ENCODE data around the gene IL19. TPM values are rescaled to one million over a fixed set of nuclear protein-coding genes. Genes with fewer than 3 reads are reported as not detected.
A peak's percentile ranks its signal among the peaks of the same experiment; 100 is the strongest.

IL19 gene
- total RNA-seq, 4 donors from 2014 or later: not detected

- Histone ChIP-seq H3K27me3 (peaks cover 0 to 7% (median 0%) of the 10 kb centered on the region in 3 donors), H3K36me3 (no peaks in the 10 kb centered on the region), H3K27ac (no peak overlapping the region), H3K9me3 (no peaks in the 10 kb centered on the region), H3K4me3 (no peak overlapping the region), H3K4me1 (no peaks in the 10 kb centered on the region)
- TF ChIP-seq CTCF (IDR thresholded peaks at IDR 0.05 in 4 of 5, conservative IDR thresholded peaks at IDR 0.05 in 1 of 5) (no peak), POLR2A (IDR thresholded peaks at IDR 0.05) (no peak)
- intact Hi-C loops (cut with DNase I; ENCODE audit: low total_unique reads): no loop called here
- ATAC-seq: no peak
- in situ Hi-C loops (cut with MboI; ENCODE audit: low sequenced_read_pairs in 4 of 4): no loop called here
- no peak for DNase-seq
These were observed 62.6 kb downstream of the IL19 start for GRCh38 chr1:206833106-206833680.

GRCh38 chr1:206833801-206834200 lies 63.2 kb downstream of the IL19 start:
- ATAC-seq (no peak), DNase-seq (no peak)
- H3K36me3 ChIP-seq: no peaks in the 10 kb centered on the region
- no peak overlapping the region for H3K27ac ChIP-seq
- H3K9me3 ChIP-seq: no peaks in the 10 kb centered on the region
- intact Hi-C loops (cut with DNase I; ENCODE audit: low total_unique reads): no loop called here
- in situ Hi-C loops (cut with MboI; ENCODE audit: low sequenced_read_pairs in 4 of 4): no loop called here
- no peak overlapping the region for H3K4me3 ChIP-seq
- H3K4me1 ChIP-seq: no peaks in the 10 kb centered on the region
- peaks cover 0 to 7% (median 0%) of the 10 kb centered on the region in 3 donors for H3K27me3 ChIP-seq
- TF ChIP-seq CTCF (IDR thresholded peaks at IDR 0.05 in 4 of 5, conservative IDR thresholded peaks at IDR 0.05 in 1 of 5): no peak
- TF ChIP-seq POLR2A (IDR thresholded peaks at IDR 0.05): no peak

- no peak for TF ChIP-seq POLR2A (IDR thresholded peaks at IDR 0.05)
- TF ChIP-seq CTCF (IDR thresholded peaks at IDR 0.05 in 4 of 5, conservative IDR thresholded peaks at IDR 0.05 in 1 of 5): no peak
- H3K27ac ChIP-seq: no peak overlapping the region
- H3K4me3 ChIP-seq: no peak overlapping the region
- no peaks in the 10 kb centered on the region for H3K9me3 ChIP-seq
- in situ Hi-C loops (cut with MboI; ENCODE audit: low sequenced_read_pairs in 4 of 4): no loop called here
- no peaks in the 10 kb centered on the region for H3K36me3 ChIP-seq
- DNase-seq: no peak
- no peak for ATAC-seq
- peaks cover 0 to 7% (median 0%) of the 10 kb centered on the region in 3 donors for H3K27me3 ChIP-seq
- no peaks in the 10 kb centered on the region for H3K4me1 ChIP-seq
- intact Hi-C loops (cut with DNase I; ENCODE audit: low total_unique reads): no loop called here
These were observed 63.6 kb downstream of the IL19 start for GRCh38 chr1:206834217-206834616.

GRCh38 chr1:206834711-206835110 lies 64.1 kb downstream of the IL19 start:
- H3K27me3 ChIP-seq: peaks cover 0 to 7% (median 0%) of the 10 kb centered on the region in 3 donors
- intact Hi-C loops (cut with DNase I; ENCODE audit: low total_unique reads) (no loop called here), in situ Hi-C loops (cut with MboI; ENCODE audit: low sequenced_read_pairs in 4 of 4) (no loop called here)
- no peak for TF ChIP-seq POLR2A (IDR thresholded peaks at IDR 0.05)
- TF ChIP-seq CTCF (IDR thresholded peaks at IDR 0.05 in 4 of 5, conservative IDR thresholded peaks at IDR 0.05 in 1 of 5): no peak
- no peak overlapping the region for H3K27ac ChIP-seq
- ATAC-seq (peak in 1 of 2 donors; percentile 44), DNase-seq (peak in 1 of 2 donors; percentile 42)
- no peak overlapping the region for H3K4me3 ChIP-seq
- no peaks in the 10 kb centered on the region for H3K4me1 ChIP-seq
- H3K36me3 ChIP-seq: no peaks in the 10 kb centered on the region
- no peaks in the 10 kb centered on the region for H3K9me3 ChIP-seq

GRCh38 chr1:206835186-206835585 lies 64.6 kb downstream of the IL19 start:
- intact Hi-C loops (cut with DNase I; ENCODE audit: low total_unique reads): no loop called here
- H3K9me3 ChIP-seq: no peaks in the 10 kb centered on the region
- DNase-seq (no peak), ATAC-seq (no peak)
- no peak overlapping the region for H3K4me3 ChIP-seq
- no peaks in the 10 kb centered on the region for H3K36me3 ChIP-seq
- no peaks in the 10 kb centered on the region for H3K4me1 ChIP-seq
- H3K27ac ChIP-seq: no peak overlapping the region
- TF ChIP-seq POLR2A (IDR thresholded peaks at IDR 0.05) (no peak), CTCF (IDR thresholded peaks at IDR 0.05 in 4 of 5, conservative IDR thresholded peaks at IDR 0.05 in 1 of 5) (no peak)
- in situ Hi-C loops (cut with MboI; ENCODE audit: low sequenced_read_pairs in 4 of 4): no loop called here
- peaks cover 0 to 7% (median 0%) of the 10 kb centered on the region in 3 donors for H3K27me3 ChIP-seq
